Glutamatergic neuron (in vitro differentiated cells): ENCODE data around the gene MYH7B. TPM values are rescaled to one million over a fixed set of nuclear protein-coding genes. Genes with fewer than 3 reads are reported as not detected.

ENCODE experiments used
- DNase-seq: peaks from one replicate; pipeline ENCODE4 v3.0.0; 2022
- H3K27ac Mint-ChIP-seq: one replicate; pipeline ENCODE4 v1.8.0; 2020; ENCODE audit warnings: mild to moderate bottlenecking, mixed read lengths, inconsistent platforms; ENCODE audit not compliant: unreplicated experiment
- H3K27me3 Mint-ChIP-seq: one replicate; pipeline ENCODE4 v1.8.0; 2020; ENCODE audit warnings: mild to moderate bottlenecking, moderate library complexity, mixed read lengths, inconsistent platforms; ENCODE audit not compliant: unreplicated experiment
- H3K36me3 Mint-ChIP-seq: one replicate; pipeline ENCODE4 v1.8.0; 2020; ENCODE audit warnings: mild to moderate bottlenecking, mixed read lengths, inconsistent platforms; ENCODE audit not compliant: unreplicated experiment
- H3K4me1 Mint-ChIP-seq: one replicate; pipeline ENCODE4 v1.8.0; 2020; ENCODE audit warnings: mild to moderate bottlenecking, low read depth, mixed read lengths, inconsistent platforms; ENCODE audit not compliant: unreplicated experiment
- H3K4me3 Mint-ChIP-seq: one replicate; pipeline ENCODE4 v1.8.0; 2020; ENCODE audit warnings: mild to moderate bottlenecking, mixed read lengths, inconsistent platforms; ENCODE audit not compliant: unreplicated experiment
- H3K9me3 Mint-ChIP-seq: one replicate; pipeline ENCODE4 v1.8.0; 2020; ENCODE audit warnings: mild to moderate bottlenecking, moderate library complexity, mixed read lengths, inconsistent platforms; ENCODE audit not compliant: unreplicated experiment
- total RNA-seq: library from RNA; stranded (reverse); fragmentation: NEBNext Ultra II Directional; extraction: Animal tissue kit (Norgen Biotek cat#: 25700); gene quantifications from one replicate; pipeline ENCODE4 v1.2.1, GENCODE V29; 2021; ENCODE audit not compliant: unreplicated experiment
- TF ChIP-seq, protein P1 (sequence below): fragments of 200-600 bp; sonication (generic); IDR thresholded peaks from one replicate; pipeline ENCODE4 v1.5.0; 2021; ENCODE audit not compliant: partially characterized antibody, unreplicated experiment

The MYH7B gene
- total RNA-seq, 1 donor from 2014 or later = 1.5 TPM

DNA sequence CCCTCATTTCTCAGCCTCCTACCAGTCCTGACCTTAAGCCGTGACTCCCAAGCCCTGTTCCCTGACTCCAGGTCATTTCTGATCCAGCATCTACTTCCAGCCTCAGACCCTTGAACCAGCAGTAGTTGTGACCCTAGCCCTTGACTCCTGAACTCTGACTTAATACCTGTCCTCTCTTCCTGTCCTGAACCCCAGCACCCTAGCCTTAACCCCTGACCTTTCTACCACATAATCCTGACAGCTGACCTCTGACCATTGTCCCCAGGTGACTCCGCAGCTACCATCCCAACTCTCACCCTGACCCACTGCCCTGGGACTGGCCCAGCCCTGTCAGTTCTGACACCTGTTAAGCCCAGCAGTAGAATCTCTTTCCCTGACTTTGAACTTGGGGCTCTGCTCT lies 42.1 kb downstream of the MYH7B start:
- no peak overlapping the region for H3K27ac Mint-ChIP-seq
- no peak for DNase-seq
- peaks cover 11% of the 10 kb centered on the region for H3K27me3 Mint-ChIP-seq
- no peaks in the 10 kb centered on the region for H3K36me3 Mint-ChIP-seq
- TF ChIP-seq, protein P1, sequence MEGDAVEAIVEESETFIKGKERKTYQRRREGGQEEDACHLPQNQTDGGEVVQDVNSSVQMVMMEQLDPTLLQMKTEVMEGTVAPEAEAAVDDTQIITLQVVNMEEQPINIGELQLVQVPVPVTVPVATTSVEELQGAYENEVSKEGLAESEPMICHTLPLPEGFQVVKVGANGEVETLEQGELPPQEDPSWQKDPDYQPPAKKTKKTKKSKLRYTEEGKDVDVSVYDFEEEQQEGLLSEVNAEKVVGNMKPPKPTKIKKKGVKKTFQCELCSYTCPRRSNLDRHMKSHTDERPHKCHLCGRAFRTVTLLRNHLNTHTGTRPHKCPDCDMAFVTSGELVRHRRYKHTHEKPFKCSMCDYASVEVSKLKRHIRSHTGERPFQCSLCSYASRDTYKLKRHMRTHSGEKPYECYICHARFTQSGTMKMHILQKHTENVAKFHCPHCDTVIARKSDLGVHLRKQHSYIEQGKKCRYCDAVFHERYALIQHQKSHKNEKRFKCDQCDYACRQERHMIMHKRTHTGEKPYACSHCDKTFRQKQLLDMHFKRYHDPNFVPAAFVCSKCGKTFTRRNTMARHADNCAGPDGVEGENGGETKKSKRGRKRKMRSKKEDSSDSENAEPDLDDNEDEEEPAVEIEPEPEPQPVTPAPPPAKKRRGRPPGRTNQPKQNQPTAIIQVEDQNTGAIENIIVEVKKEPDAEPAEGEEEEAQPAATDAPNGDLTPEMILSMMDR = no peak
- no peaks in the 10 kb centered on the region for H3K4me1 Mint-ChIP-seq
- no peak overlapping the region for H3K4me3 Mint-ChIP-seq
- peaks cover 4% of the 10 kb centered on the region for H3K9me3 Mint-ChIP-seq

GRCh38 chr20:34998331-34998950 lies 42.8 kb downstream of the MYH7B start:
- TF ChIP-seq, protein P1 = no peak
- peaks cover 4% of the 10 kb centered on the region for H3K9me3 Mint-ChIP-seq
- H3K4me1 Mint-ChIP-seq = no peaks in the 10 kb centered on the region
- H3K4me3 Mint-ChIP-seq = no peak overlapping the region
- no peak for DNase-seq
- peaks cover 11% of the 10 kb centered on the region for H3K27me3 Mint-ChIP-seq
- no peaks in the 10 kb centered on the region for H3K36me3 Mint-ChIP-seq
- H3K27ac Mint-ChIP-seq = no peak overlapping the region

GRCh38 chr20:34999021-34999451 lies 43.4 kb downstream of the MYH7B start:
- H3K4me3 Mint-ChIP-seq = no peak overlapping the region
- no peak overlapping the region for H3K27ac Mint-ChIP-seq
- H3K36me3 Mint-ChIP-seq = no peaks in the 10 kb centered on the region
- no peak for DNase-seq
- peaks cover 11% of the 10 kb centered on the region for H3K27me3 Mint-ChIP-seq
- no peaks in the 10 kb centered on the region for H3K4me1 Mint-ChIP-seq
- TF ChIP-seq, protein P1 = no peak
- H3K9me3 Mint-ChIP-seq = peaks cover 4% of the 10 kb centered on the region

DNA sequence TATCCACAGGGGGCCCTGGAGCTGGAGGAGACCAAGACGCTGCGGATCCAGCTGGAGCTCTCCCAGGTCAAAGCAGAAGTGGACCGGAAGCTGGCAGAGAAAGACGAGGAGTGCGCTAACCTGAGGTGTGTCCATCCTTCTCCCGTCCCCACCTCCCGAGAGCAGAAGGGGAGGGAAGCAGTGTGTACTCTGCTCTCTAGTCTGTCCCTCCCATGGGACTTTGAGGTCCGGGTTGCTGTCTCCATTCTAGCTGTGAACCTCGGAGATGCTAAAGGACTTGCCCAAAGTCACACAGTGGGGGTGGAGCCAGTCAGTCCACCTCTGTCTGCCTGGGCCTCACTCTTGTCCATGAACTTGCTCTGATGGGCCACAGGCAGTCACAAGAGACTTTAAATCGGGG lies 44.1 kb downstream of the MYH7B start:
- H3K4me1 Mint-ChIP-seq = no peaks in the 10 kb centered on the region
- TF ChIP-seq, protein P1 = no peak
- H3K9me3 Mint-ChIP-seq = peaks cover 4% of the 10 kb centered on the region
- no peak overlapping the region for H3K4me3 Mint-ChIP-seq
- DNase-seq = no peak
- peaks cover 11% of the 10 kb centered on the region for H3K27me3 Mint-ChIP-seq
- no peaks in the 10 kb centered on the region for H3K36me3 Mint-ChIP-seq
- no peak overlapping the region for H3K27ac Mint-ChIP-seq

- Mint-ChIP-seq H3K9me3 (peaks cover 4% of the 10 kb centered on the region), H3K27ac (no peak overlapping the region), H3K4me1 (no peaks in the 10 kb centered on the region), H3K36me3 (no peaks in the 10 kb centered on the region), H3K27me3 (peaks cover 7% of the 10 kb centered on the region), H3K4me3 (no peak overlapping the region)
- TF ChIP-seq, protein P1 = no peak
- no peak for DNase-seq
Measured at GRCh38 chr20:35000311-35000921, 44.7 kb downstream of the MYH7B start.
